Calu3 (cell line): ENCODE measurements around the gene PPP1R26. TPM values are rescaled to one million over a fixed set of nuclear protein-coding genes. Genes with fewer than 3 reads are reported as not detected.

Experiments
- total RNA-seq: library from RNA; stranded (reverse); gene quantifications from 2 replicates; pipeline ENCODE4 v1.2.3, GENCODE V29; 2022

PPP1R26 gene
- total RNA-seq, 1 experiment from 2014 or later, result 35.1 TPM

Other genes with a start within 250 kb of the PPP1R26 start
- 31.9 and 37.7 TPM in 2 replicates for gene MRPS2, start 20.9 kb downstream of the PPP1R26 start, total RNA-seq
- gene LCN1, start 41.7 kb downstream of the PPP1R26 start, total RNA-seq, result not detected in 2 replicates
- not detected in 2 replicates for gene OBP2A, start 66.3 kb downstream of the PPP1R26 start, total RNA-seq
- 0.45 TPM in 1 of 2 replicates, not detected in the other for gene PAEP, start 82.0 kb downstream of the PPP1R26 start, total RNA-seq
- gene GLT6D1, start 159.8 kb downstream of the PPP1R26 start, total RNA-seq, result not detected in 2 replicates
- gene LCN9, start 183.5 kb downstream of the PPP1R26 start, total RNA-seq, result not detected in 2 replicates
- not detected in 2 replicates for gene SOHLH1, start 219.7 kb downstream of the PPP1R26 start, total RNA-seq
- not detected in 2 replicates for gene KCNT1, start 222.4 kb downstream of the PPP1R26 start, total RNA-seq